ENCODE data around the gene BRIP1. TPM values are rescaled to one million over a fixed set of nuclear protein-coding genes. Genes with fewer than 3 reads are reported as not detected.

Gene BRIP1
- total RNA-seq, 1 experiment from 2014 or later = 20.2 TPM

DNA sequence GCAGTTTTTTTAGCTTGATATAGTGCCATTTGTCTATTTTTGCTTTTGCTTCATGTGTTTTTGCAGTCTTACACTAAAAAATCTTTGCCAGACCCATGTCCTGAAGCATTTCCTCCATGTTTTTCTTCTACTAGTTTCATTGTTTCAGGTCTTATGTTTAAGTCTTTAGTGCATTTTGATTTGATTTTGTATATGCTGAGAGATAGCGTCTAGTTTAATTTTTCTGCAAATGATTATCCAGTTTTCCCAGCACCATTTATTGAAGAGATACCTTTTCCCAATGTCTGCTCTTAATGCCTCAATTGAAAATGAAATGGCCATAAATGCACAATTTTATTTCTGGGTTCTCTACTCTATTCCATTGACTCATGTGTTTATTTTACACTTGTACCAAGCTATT is 231.5 kb downstream of the BRIP1 start:
- H3K36me3 Mint-ChIP-seq (ENCODE audit: insufficient read depth in 1 of 3, low read depth in 3 of 3) = no peaks in the 10 kb centered on the region
- Histone ChIP-seq H3K4me2 (ENCODE audit: insufficient read depth, insufficient read length, low read length) (no peak overlapping the region), H3K14ac (ENCODE audit: insufficient read depth, low read length) (no peak overlapping the region), H3K4me1 (ENCODE audit: insufficient read depth, low read length) (peaks cover 2% of the 10 kb centered on the region; the same call in 1 of the 2 replicates), H3K23me2 (ENCODE audit: insufficient read length, low read depth, low read length, poor library complexity, severe bottlenecking) (no peaks in the 10 kb centered on the region), H3K23ac (ENCODE audit: insufficient read length, low read depth, low read length) (no peak overlapping the region), H3K79me1 (ENCODE audit: insufficient read depth, low read depth, low read length, poor library complexity, severe bottlenecking) (no peaks in the 10 kb centered on the region), H3K9me3 (ENCODE audit: control insufficient read depth, low read depth, low read length) (no peaks in the 10 kb centered on the region), H3K27ac (ENCODE audit: insufficient read length, low read depth, low read length) (no peak overlapping the region), H2AK5ac (ENCODE audit: insufficient read length, low read length) (no peak overlapping the region), H4K91ac (ENCODE audit: insufficient read length, low read depth, low read length) (no peak overlapping the region), H3K56ac (ENCODE audit: insufficient read length, low read depth, low read length) (no peak overlapping the region), H2AFZ (ENCODE audit: low read length) (no peak overlapping the region), H3K9ac (ENCODE audit: extremely low read depth, insufficient read length, low read length) (no peak overlapping the region), H2BK120ac (ENCODE audit: low read depth, low read length, poor library complexity, severe bottlenecking) (no peak overlapping the region), H2BK12ac (ENCODE audit: insufficient read length, low read depth, low read length) (no peak overlapping the region), H3K27me3 (ENCODE audit: insufficient read depth, low read length) (no peaks in the 10 kb centered on the region), H4K8ac (replicated peaks; ENCODE audit: insufficient read length, low read depth, low read length) (no peak overlapping the region), H3K18ac (ENCODE audit: insufficient read length, low read depth, low read length) (no peak overlapping the region), H4K20me1 (ENCODE audit: control insufficient read depth, insufficient read depth, insufficient read length) (no peaks in the 10 kb centered on the region), H3K79me2 (ENCODE audit: insufficient read depth, low read length) (no peaks in the 10 kb centered on the region), H2BK20ac (ENCODE audit: low read depth, low read length, poor library complexity, severe bottlenecking) (no peak overlapping the region), H3T11ph (ENCODE audit: low read length) (no peak overlapping the region), H2BK5ac (ENCODE audit: insufficient read length, low read length) (no peak overlapping the region), H2BK15ac (ENCODE audit: low read depth, low read length) (no peak overlapping the region), H3K4ac (ENCODE audit: low read depth, low read length) (no peak overlapping the region), H4K5ac (ENCODE audit: insufficient read length, low read depth, low read length) (no peak overlapping the region)
- H3K27ac Mint-ChIP-seq = no peak overlapping the region
- H3K4me3 Mint-ChIP-seq = no peak overlapping the region
- WGBS (ENCODE audit: extremely low coverage, insufficient read length, low lambda C conversion rate) = no CpG with 5 or more reads among the region's 1 CpG
- H3K27me3 Mint-ChIP-seq (ENCODE audit: low read depth) = no peaks in the 10 kb centered on the region
- TF ChIP-seq, protein P1, sequence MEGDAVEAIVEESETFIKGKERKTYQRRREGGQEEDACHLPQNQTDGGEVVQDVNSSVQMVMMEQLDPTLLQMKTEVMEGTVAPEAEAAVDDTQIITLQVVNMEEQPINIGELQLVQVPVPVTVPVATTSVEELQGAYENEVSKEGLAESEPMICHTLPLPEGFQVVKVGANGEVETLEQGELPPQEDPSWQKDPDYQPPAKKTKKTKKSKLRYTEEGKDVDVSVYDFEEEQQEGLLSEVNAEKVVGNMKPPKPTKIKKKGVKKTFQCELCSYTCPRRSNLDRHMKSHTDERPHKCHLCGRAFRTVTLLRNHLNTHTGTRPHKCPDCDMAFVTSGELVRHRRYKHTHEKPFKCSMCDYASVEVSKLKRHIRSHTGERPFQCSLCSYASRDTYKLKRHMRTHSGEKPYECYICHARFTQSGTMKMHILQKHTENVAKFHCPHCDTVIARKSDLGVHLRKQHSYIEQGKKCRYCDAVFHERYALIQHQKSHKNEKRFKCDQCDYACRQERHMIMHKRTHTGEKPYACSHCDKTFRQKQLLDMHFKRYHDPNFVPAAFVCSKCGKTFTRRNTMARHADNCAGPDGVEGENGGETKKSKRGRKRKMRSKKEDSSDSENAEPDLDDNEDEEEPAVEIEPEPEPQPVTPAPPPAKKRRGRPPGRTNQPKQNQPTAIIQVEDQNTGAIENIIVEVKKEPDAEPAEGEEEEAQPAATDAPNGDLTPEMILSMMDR (conservative IDR thresholded peaks at IDR 0.05) = no peak
- H3K9me3 Mint-ChIP-seq = peaks cover 3 to 4% of the 10 kb centered on the region in 2 experiments
- no peak for DNase-seq
- peaks cover 7 to 8% of the 10 kb centered on the region in 2 experiments; a peak in 3 of 4 replicates for H3K4me1 Mint-ChIP-seq

Other genes with a start within 250 kb of the BRIP1 start
- gene INTS2, start 64.5 kb upstream of the BRIP1 start, total RNA-seq (2021) = 20.8 and 21.3 TPM in 2 replicates
- gene MED13, start 201.8 kb upstream of the BRIP1 start, total RNA-seq (2021) = 58.7 and 60.7 TPM in 2 replicates